ENCODE measurements around the gene FMNL1.

The FMNL1 gene

DNA sequence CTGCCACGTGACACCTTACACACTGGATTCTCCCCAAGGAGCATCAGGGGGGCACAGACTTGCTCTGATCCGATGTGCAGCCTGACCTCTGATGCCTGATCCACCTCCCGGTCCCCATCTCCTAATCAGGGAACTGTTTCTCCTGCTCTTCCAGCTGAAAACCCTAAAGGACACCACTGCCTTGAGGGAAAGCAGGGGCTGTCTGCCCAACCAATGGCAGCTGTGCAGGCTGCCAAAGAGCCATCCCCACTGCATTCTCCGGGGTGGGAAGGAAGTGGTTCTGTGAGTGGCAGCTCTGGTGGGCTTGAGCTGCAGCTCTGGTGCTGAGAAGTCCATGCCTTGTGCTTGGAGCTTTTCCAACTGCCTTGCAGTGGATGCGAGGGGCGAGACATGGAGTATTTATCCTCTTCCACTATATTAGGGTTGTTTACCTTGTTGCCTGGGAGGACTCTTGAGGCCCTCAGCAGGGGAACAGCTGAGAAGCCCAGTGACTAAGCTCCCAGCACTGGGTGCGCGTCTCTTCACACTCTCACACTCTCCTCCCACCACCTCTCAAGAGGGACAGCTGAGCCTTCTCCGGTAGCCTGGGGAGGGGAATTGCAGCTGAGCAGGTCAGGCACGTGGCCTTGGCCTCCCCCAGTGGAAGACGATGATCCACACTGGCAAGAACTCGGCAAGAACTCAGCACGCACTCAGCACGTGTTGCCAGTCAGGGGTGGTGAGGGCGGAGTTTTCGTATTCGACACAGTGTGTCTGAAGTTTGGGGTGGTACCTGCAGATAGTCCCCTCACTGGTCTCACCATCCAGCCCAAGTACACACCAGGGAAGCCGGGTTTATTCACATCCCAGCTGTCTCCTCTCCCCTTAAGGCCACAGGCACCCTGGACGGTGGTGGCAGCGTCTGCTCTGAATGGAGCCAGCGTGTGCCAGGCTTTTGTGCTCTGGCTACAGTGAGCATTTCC, 61.3 kb downstream of the FMNL1 start:
- TF ChIP-seq, protein P1, sequence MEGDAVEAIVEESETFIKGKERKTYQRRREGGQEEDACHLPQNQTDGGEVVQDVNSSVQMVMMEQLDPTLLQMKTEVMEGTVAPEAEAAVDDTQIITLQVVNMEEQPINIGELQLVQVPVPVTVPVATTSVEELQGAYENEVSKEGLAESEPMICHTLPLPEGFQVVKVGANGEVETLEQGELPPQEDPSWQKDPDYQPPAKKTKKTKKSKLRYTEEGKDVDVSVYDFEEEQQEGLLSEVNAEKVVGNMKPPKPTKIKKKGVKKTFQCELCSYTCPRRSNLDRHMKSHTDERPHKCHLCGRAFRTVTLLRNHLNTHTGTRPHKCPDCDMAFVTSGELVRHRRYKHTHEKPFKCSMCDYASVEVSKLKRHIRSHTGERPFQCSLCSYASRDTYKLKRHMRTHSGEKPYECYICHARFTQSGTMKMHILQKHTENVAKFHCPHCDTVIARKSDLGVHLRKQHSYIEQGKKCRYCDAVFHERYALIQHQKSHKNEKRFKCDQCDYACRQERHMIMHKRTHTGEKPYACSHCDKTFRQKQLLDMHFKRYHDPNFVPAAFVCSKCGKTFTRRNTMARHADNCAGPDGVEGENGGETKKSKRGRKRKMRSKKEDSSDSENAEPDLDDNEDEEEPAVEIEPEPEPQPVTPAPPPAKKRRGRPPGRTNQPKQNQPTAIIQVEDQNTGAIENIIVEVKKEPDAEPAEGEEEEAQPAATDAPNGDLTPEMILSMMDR (IDR thresholded peaks at IDR 0.05; ENCODE audit: low read length, missing control alignments), result no peak
- H3K4me3 ChIP-seq (replicated peaks; ENCODE audit: low read depth, low read length), result no peak overlapping the region
- peak; percentile 76 for DNase-seq (ENCODE audit: low read depth)

DNA sequence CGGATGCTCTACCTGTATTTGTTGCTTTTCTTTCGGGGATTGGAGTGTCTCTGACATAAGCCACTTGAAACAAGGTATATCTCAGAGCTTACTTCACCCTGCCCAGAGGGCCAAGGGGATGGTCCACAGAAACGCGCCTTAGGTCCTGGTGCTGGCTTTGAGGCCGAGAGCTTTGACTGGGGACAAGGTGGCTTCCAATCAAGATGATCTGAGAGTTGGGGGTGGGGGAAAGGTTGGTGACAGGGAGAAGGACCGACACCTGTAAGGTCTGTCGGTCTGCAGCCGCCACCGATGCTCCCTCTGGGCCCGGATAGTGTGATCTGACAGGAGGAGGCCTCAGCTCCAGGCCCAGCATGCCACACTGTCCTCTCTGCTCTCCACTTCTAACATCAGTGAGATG, 62.0 kb downstream of the FMNL1 start:
- H3K4me3 ChIP-seq (replicated peaks; ENCODE audit: low read depth, low read length), result no peak overlapping the region
- TF ChIP-seq, protein P1 (IDR thresholded peaks at IDR 0.05; ENCODE audit: low read length, missing control alignments), result no peak

DNA sequence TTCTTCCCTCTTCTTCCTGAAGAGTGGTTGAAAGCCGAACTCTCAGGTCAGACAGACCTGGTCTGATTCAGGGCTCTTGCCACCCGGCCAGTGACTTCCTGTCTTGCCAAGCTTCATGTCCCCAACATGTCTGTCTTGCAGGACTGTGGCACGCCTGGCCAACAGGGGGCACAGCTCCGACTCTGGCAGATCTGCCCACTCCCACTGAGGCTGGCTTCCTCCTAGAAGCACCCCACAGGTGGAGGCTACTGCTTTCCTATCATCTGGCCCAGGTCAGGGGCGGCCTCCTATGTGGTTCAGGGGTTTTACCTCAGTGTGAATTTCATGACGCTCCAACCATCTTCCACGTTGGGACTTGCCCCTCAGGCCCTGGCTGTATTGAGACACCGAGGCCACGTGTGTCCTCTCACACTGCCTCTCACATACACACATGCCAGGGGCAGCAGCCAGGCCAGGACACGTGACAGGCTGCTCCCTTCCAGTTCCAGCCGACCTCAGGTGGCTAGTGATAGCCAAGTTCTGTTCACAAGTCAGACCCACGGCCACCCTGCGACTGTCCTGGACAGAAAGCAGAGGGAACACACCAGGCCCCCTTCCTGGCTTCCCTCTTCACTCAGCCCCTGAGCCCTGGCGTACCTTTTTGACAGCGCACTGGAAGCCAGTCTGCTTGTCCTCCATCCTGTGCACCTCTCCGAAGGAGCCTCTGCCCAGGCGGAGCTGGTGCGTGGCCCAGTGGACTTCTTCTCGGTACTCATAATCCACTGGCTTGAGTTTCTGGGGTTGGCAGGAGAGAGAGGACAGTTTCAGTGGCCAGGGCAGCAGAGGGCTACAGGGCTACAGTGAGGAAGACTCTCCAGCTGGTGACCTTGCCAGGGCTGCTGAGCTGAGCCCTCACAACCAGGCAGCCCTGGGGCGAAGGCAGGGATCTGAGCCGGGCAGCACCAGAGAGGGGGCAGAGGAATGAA, 62.8 kb downstream of the FMNL1 start:
- DNase-seq (ENCODE audit: low read depth), result no peak
- TF ChIP-seq, protein P1 (IDR thresholded peaks at IDR 0.05; ENCODE audit: low read length, missing control alignments), result peak; percentile 21
- H3K4me3 ChIP-seq (replicated peaks; ENCODE audit: low read depth, low read length), result no peak overlapping the region

More for the DNA sequence above, 62.0 kb downstream of the FMNL1 start:
- DNase-seq (ENCODE audit: low read depth), result no peak

DNA sequence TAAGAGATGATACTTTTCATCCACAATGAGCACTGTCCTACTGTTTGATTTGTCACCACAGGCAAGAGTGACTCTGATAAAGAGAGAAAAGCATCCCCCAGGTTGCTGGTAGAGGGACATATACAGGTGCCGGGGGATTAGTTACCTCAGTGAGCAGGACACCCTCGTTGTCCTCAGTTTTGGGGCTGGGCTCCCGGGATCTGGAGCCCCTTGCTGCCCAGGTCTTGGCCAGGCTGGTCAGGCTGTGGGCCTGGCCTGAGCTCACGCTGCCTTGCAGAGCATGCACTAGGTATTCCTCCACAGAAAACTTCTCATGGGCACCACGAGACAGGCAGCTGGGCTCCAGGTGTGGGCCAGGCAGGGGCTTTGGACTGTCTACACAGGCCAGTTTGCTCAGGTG, 64.6 kb downstream of the FMNL1 start:
- TF ChIP-seq, protein P1 (IDR thresholded peaks at IDR 0.05; ENCODE audit: low read length, missing control alignments), result no peak
- H3K4me3 ChIP-seq (replicated peaks; ENCODE audit: low read depth, low read length), result no peak overlapping the region
- DNase-seq (ENCODE audit: low read depth), result no peak

DNA sequence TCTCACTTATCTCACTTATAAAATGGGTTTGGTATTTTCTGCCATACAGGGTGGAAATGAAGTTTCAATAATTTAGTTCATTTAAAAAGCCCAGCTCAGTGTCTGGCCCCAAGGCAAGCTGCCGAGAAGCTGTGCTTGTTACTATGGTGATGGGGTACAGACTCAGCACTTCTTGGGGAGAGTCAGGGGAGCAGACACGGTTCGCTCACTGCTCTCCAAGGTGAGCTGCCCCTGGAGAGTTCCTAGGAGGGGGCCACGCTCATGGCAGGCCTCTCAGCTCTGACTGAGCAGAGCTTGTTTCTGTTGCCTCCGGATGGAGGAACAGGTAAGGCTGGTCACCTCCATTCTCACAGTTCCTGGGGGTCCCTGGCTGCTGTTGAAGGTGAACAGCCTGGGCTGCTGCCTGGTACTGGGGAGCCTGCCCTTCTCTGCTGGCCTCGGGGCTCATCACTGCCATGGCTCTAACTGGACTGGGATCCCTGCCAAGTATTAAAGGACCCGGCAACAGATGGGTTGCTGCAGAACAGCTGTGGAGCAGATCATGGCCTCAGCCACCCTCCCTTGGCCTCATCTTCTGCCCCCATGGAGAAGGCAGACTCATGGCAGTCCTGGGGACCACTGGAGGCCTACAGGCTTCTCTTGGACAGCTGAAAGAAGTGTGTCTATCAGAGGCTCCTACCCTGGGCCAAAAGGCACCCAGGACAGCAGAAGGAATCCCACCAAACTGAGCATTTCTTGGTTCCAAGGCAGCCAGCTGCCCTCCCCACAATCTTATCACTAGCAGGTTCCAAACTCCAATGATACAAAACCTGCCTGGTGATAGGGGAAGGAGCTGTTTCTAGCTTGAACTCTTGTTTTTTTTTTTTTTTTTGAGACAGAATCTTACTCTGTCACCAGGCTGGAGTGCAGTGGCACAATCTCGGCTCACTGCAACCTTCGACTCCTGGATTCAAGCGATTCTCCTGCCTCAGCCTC, 66.1 kb downstream of the FMNL1 start:
- TF ChIP-seq, protein P1 (IDR thresholded peaks at IDR 0.05; ENCODE audit: low read length, missing control alignments), result no peak
- no peak for DNase-seq (ENCODE audit: low read depth)
- no peak overlapping the region for H3K4me3 ChIP-seq (replicated peaks; ENCODE audit: low read depth, low read length)

DNA sequence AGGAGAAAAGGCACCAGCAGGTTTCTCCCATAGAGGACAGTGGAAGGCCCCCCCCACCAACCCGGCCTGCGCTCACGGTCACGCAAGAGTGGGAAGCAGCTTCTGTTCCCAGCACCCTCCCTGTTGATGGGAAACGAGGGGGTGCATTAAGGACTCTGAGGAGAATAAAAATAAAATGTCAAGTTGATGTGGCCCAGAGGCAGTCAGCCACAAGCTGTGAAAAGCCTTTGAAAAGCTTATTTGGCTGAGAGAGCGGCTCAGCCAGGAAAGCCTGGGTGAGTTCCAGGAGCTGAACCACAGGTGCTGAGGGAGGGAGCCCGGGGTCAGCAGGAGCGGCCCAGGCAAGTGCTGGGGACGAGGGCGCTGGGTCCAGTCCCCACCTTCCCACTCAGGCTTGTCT, 67.1 kb downstream of the FMNL1 start:
- TF ChIP-seq, protein P1 (IDR thresholded peaks at IDR 0.05; ENCODE audit: low read length, missing control alignments), result no peak
- no peak overlapping the region for H3K4me3 ChIP-seq (replicated peaks; ENCODE audit: low read depth, low read length)
- DNase-seq (ENCODE audit: low read depth), result no peak

Measured in fibroblast of pulmonary artery (primary cell).